OCI-LY3 (cell line): ENCODE results near the gene PFDN5.

Experiments used
- EZH2phosphoT487 ChIP-seq: fragments of 200-600 bp; shearing (Covaris generic); IDR thresholded peaks from 2 replicates; pipeline ENCODE4 v1.6.1; 2018; ENCODE audit warnings: antibody characterized with exemption, mixed run types, low read depth
- TF ChIP-seq, protein P1 (sequence below): fragments of 200-600, 300-600 bp; sonication (generic); IDR thresholded peaks from 2 replicates; pipeline ENCODE4 v1.5.1; 2014; ENCODE audit warnings: antibody characterized with exemption, low read length, low read depth

GRCh38 chr12:53325511-53326061 is 30.2 kb downstream of the PFDN5 start:
- TF ChIP-seq, protein P1, sequence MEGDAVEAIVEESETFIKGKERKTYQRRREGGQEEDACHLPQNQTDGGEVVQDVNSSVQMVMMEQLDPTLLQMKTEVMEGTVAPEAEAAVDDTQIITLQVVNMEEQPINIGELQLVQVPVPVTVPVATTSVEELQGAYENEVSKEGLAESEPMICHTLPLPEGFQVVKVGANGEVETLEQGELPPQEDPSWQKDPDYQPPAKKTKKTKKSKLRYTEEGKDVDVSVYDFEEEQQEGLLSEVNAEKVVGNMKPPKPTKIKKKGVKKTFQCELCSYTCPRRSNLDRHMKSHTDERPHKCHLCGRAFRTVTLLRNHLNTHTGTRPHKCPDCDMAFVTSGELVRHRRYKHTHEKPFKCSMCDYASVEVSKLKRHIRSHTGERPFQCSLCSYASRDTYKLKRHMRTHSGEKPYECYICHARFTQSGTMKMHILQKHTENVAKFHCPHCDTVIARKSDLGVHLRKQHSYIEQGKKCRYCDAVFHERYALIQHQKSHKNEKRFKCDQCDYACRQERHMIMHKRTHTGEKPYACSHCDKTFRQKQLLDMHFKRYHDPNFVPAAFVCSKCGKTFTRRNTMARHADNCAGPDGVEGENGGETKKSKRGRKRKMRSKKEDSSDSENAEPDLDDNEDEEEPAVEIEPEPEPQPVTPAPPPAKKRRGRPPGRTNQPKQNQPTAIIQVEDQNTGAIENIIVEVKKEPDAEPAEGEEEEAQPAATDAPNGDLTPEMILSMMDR: no peak
- TF ChIP-seq EZH2phosphoT487: no peak
